HCEC 1CT (cell line): ENCODE results near the gene ITGA11.

Experiments used
- DNase-seq: peaks from one replicate; pipeline ENCODE4 v3.0.0-alpha.2; 2017

Gene ITGA11

DNA sequence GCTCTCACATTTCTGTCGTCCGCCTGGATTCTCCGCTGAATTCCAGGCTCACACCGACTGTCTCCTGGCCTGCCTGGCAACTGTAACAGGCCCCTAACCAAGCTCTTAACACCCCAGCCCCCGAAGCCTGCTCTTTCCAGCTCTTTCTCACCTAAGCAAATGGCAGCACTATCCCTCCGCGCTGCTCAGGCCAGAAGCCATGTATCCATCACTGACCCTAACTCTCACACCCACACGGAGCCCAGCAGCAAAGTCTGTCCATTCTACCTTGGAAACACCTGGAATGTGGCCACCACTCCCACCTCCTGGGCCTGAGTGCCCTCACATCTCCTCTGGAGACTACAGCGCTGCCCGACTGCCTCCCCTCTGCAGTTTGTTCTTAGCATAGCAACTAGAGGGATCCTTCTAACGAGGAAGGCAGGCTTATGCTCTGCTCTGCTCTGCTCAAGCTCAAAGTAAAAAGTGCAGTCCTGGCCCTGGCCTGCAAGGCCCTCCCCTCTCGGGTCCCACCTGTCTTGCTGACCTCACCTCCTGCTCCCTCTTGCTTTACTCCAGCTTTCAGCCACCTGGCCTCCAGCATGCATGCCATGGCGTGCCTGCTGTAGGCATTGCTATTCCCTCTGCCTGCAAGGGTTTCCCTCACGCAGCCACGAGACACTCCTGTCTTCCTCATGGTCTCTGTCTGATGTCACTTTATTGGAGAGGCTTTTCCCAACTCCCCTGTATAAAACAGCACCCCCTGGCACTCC, 127.2 kb downstream of the ITGA11 start:
- no peak for DNase-seq

DNA sequence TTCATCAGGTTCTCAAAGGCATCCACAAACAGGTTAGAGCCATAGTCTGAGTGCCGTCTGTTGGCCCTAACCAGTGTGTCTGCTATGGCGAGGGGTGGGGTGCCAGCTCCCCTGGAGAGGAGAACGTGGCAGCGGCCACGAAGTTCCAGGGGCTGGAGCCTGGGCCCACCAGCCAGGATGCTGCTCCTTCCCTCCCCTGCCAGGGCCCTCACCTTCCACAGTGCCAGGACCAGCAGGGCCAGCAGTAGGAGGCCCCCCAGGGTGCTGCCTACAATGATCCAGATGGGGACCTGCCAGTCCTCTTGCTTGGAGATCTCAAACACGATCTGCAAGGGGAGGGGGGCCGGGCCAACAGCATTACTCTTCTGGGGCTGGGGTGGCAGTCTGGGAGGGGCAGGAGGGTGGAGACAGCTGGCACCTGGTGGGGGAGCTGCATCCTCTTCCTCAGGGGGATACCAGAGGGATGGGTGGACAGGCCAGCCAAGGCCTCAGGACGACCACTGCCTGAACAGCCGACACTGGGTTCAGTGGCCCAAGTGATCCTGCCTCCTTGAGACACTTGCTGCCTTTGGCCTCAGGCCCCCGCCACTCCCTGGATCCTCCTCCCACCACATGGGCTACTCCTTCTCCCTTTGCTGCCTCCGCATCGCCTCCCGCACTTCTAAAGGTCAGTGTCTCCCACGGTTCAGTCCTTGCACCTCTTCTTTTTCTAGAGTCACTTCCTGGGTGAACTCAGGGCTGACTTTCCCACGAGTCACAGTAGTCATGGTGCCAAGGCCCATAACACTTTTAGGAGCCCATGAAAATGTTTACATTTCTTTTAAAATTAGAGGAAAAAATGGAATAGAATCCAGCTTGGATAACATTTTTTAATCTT, 128.2 kb downstream of the ITGA11 start:
- peak; percentile 12 for DNase-seq

DNA sequence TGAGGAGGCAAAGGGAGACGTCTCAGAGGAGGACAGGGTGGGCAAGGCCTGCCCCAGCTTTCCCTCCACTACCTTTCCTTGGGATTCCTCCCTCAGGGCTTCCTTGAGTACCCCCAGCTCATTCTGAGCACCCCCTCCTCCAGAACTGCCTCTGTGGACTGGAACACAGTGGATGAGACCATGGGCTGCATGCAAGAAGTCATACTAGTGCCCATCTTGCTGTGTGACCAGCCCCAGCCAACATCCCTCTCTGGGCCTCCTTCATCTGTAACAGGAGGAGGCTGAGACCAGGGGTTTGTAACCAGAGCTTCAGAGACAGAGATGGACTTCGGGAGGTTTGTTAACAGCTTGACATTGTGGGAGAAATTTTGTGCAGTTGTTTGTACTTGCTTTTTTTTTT, 128.8 kb downstream of the ITGA11 start:
- no peak for DNase-seq

DNA sequence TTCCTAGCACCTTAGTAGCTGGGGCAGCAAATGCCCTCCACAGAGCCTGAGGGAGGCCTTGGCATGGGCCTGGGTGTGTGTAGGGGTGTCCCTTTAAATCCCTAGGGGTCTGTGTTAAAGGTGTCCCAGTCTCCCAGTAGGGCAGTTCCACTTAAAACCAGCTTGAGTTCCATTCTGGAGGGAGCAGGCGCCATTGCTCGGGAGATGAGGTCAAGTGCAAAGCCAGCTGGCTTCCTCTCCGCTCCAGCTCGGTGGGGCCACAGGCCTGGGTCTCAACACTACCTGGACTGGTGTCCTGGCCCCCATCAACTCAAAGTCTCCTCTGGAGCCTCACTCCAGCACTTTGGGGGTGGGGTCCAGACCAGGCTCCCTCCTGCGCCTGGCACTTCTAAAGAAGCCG, 129.2 kb downstream of the ITGA11 start:
- no peak for DNase-seq

DNA sequence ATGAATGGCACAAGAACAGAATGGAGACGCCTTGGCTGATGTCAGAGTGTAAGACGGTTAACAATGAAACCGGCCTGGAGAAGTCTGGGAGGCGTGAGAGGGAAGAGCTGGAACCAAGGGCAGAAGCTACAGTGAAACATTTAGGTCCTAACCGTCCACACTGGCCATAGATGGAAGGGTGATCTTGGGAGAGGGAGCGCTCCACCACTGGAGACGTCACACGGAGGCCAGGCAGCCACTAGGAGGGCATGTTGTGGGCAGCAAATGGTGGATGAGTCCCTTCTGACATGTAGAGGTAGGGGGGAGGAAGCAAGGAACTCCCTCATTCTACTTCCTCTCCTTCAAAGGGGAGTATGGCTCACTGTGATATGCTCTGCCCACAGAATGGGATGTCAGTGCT, 130.7 kb downstream of the ITGA11 start:
- no peak for DNase-seq

DNA sequence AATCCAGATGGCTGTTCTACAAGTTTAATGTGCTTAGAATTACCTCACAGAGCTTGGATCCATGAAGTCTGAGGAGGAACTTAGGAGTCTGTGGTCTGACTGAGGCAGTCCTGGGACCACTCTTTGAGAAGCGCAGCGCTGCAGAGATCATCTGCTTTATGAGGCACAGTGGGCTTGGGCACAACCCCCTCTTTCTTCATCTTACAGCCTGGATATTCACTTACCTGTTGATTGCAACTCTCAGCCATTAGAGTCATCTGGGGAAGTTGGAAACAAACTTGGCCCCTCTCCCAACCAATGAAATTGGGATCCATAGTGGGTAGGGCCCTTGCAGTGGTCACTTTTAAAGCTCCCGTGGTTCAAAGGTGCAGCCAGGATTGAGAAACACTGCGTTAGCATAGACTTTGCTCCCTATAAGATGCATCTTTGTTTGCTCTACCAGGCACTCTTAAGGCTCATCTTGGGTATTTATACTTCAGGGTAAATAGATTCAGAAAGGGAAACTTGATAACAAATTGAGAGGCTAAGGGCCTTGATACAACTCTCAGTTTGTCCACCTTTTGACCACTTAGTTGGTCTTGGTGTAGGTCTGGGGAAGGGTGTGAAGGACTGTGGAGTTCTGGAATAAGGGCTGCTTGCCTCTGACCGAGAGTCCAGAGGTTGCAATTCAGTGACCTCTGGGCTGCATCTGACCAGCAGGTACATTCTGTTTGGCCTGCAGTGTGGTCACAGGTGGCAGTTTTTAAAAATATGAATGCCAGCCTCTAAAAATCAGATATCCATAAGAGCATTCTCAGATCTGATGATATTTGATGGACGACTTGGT, 131.6 kb downstream of the ITGA11 start:
- no peak for DNase-seq

DNA sequence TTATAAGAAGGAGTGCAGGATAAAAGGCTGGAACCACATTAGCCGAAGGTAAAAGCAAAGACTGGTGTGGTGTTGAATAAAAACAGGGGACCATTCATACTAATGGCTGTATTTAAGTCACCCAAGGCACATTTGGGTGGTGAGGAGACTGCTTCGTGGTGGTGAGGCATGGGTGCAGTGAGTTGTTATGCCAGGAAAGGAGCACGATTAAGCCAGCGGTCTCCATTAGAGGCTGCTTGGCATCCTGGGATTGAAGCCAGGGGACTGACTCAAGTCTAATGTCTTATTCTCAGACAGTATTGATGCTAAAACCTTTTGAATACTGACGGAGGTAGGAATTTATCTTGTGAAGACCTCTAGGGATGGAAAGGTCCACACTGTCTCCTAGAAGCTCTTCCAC, 132.5 kb downstream of the ITGA11 start:
- no peak for DNase-seq

DNA sequence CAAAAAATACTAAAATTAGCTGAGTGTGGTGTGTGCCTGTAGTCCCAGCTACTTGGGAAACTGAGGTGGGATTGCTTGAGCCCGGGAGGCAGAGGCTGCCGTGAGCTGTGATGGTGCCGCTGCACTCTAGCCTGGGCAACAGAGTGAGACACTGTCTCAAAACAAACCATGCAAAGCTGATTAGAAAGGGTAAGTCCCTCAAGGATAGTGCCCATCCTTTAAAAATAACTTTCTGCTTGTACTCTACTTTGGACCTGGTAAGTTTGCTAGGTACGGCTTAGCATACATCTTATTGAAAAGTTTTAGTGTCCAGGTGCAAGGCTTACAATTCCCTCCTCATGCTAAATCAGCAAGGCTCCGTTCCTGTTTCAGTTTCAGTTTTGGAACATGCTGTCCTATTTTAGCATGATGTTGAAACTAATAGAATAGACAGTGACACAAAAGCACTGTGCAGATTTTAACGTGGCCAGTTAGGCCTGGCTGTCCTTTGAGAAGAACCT, 133.0 kb downstream of the ITGA11 start:
- DNase-seq = no peak

DNA sequence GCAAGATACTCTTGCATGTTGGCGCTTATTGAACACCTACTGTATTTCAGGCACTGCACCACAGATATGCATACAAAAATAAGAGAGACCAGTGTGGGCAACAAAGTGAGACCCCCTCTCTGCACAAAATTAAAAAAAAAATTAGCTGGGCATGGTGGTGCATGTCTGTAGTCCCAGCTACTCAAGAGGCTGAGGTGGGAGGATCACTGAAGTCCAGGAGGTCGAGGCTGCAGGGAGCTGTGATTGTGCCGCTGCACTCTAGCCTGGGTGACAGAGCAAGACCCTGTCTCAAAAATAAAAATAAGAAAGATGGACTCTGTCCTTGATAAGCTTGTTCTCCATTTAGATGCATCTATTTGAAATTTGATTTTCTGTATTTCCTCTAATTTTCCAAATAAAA, 133.6 kb downstream of the ITGA11 start:
- no peak for DNase-seq

DNA sequence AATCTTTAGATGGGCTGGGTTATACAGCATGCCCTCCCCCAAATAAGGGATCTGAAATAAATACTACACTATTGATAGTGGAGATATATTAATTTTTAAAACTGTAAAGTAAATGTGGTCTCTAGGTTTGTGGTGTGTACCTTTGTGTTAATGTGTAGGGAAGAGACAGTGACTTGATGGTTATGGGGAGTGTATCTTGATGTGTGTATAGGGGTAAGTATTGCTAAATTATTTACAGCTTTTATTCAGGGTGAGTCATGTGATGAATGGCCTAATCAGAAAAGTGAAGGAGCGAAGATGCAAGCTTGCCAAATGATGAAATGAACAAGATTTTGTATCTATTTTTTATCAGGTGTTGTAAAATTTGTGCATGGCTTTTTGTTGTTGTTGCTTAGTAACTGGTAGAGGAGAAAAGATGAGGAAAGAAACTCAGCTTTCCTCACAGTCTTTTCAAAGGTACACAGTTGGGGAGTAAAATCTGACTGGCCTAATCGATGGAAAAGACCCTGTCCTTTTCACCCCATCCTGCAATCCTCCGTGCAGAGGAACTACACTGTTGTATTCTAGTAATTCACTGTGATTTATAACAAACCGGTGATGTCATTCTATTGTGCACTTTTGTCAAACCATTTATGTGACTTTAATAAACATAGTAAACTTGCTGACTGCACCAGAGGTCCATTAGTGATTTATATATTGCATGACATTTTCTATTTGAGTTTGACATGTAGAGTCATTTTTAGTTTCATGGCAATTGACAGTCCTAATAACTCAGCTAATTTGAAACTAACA, 136.8 kb downstream of the ITGA11 start:
- no peak for DNase-seq

DNA sequence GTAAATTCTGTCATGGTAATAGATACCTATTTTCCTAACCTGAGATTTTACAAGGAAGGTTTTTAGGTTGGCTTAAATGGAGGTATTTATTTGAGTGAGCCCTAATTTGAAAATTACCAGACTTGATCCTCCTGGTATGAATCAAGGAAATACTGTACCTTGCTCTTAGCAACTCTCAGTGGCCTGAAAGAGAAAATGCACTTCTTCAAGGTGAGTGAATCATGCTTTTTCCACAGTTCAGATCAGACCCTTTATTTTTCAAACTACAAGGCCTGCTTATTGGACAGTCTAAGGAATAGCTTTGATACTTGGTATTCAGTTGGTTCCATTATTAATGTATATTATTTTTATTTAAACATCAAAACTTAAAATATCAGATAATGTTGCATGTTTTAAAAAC, 139.0 kb downstream of the ITGA11 start:
- DNase-seq = no peak

DNA sequence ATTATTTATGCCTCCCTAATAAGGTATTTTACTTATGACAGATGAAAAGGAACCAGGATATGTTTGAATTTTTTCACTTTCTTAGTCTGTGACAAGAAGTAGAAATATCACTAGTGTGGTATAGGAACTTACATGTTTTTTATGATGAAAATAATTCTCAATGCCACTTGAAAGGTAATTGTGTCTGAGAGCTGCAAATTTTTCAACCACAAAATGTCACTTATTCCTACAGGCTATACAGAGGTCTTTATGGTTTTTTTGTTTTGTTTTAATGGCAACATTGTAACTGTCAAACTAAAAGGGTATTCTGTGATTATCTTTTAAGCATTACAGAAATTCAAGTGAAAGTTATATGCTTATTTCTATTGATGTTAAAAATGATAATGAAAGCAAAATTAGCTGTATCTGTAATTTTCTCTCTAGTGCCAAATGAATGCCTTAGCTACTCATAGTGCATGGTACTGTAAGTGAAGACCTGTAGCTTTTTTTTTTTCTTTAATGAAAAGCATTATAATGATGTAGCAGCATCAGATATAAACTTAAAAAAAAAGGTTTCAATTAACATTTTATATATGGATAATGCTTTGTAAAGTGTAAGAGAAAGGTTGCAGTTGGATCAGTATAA, 139.7 kb downstream of the ITGA11 start:
- DNase-seq = no peak

DNA sequence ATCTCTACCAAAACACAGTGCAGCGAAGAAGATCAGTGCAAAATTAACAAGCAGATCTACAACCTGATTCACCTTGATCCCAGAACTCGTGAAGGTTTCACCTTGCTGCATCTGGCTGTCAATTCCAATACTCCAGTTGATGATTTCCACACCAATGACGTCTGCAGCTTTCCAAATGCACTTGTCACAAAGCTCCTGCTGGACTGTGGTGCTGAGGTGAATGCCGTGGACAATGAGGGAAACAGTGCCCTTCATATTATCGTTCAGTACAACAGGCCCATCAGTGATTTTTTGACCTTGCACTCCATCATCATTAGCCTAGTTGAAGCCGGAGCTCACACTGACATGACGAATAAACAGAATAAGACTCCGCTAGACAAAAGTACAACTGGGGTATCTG, 141.2 kb downstream of the ITGA11 start:
- no peak for DNase-seq

DNA sequence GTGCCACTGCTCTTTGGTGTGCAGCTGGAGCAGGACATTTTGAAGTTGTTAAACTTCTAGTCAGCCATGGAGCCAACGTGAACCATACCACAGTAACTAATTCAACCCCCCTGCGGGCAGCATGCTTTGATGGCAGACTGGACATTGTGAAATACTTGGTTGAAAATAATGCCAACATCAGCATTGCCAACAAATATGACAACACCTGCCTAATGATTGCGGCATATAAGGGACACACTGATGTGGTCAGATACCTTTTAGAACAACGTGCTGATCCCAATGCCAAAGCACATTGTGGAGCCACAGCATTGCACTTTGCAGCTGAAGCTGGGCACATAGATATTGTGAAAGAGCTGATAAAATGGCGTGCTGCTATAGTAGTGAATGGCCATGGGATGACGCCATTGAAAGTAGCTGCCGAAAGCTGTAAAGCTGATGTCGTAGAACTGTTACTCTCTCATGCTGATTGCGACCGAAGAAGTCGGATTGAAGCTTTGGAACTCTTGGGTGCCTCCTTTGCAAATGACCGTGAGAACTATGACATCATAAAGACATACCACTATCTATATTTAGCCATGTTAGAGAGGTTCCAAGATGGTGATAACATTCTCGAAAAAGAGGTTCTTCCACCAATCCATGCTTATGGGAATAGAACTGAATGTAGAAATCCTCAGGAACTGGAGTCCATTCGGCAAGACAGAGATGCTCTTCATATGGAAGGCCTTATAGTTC, 142.2 kb downstream of the ITGA11 start:
- DNase-seq = no peak

DNA sequence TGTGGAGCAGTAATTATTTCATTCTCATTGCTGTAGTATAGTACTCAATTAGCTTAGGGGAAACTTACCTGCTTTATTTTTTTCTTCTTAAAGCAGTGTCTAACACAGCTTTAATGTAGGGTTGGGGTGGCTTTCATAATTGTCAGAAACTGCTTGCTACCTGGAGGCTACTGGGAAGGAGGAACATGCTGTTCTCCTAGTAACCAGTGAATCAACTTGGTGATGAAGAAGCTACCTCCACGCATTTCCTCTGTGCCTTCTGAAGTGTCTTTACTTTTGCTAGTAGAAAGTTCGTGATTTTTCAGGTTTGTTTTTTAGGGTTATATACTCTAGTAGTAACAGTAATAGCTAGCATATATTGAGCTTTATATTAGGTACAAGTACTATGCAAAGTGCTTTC, 142.9 kb downstream of the ITGA11 start:
- DNase-seq = no peak

DNA sequence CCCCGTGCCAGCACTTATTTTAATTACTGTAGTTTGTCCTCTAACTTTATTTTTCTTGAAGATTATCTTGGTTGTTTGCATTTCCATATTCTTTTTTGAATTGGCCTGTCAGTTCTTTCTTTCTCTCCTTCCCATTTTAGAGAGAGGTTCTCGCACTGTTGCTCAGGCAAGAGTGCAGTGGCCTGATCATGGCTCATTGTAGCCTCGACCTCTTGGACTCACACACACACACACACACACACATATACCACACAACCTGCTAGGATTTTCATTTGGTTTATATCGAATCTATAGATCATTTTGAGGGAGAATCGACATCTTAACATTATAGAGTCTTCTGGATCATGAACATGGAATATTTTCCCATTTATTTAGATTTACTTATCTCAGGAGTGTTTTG, 145.7 kb downstream of the ITGA11 start:
- DNase-seq = no peak

DNA sequence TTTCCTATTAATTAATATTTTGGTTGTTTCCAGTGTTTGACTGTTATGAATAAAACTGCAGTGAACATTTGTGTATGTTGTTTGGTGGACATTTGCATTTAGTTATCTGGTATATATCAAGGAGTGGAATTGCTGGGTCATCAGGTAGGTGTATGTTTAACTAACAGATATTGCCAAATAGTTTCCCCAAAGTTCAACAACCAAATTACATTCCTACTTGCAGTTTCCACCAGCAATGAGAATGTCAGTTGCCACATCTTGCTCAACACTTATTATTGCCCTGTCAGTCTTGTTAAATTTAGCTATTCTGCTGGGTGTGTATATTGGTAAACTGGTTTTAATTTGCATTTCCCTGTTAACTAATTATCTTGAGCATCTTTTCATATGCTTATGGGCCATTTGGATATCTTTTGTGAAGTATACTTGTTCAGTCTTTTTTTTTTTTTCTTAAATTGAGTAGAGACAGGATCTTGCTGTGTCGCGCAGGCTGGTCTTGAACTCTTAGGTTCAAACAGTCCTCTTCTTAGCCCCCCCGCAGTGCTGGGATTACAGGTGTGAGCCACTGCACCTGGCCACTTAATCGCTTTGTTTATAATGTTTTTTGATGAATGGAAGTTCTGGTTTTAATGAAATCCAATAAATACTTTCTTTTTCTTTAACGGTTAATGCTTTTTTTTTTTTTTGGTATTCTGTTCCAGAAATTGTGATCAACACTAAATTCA, 146.5 kb downstream of the ITGA11 start:
- DNase-seq = no peak

DNA sequence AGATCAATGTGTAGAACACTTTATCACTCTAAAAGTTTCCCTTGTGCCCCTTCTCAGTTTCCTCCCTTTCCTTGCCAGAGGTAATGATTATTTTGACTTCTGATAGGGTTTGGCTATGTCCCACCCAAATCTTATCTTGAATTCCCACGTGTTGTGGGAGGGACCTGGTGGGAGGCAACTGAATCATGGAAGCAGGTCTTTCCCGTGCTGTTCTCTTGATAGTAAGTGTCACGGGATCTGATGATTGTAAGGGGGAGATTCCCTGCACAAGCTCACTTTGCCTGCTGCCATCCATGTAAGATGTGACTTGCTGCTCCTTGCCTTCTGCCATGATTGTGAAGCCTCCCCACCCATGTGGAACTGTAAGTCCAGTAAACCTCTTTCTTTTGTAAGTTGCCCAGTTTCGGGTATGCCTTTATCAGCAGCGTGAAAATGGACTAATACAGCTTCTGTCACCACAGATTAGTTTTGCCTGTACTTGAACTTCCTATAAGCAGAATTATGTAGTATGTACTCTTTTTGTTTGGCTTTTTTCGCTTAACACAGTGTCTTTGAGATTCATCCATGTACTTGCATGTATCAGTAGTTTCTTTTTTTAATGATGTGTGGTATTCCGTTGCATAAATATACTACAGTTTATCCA, 147.2 kb downstream of the ITGA11 start:
- no peak for DNase-seq

DNA sequence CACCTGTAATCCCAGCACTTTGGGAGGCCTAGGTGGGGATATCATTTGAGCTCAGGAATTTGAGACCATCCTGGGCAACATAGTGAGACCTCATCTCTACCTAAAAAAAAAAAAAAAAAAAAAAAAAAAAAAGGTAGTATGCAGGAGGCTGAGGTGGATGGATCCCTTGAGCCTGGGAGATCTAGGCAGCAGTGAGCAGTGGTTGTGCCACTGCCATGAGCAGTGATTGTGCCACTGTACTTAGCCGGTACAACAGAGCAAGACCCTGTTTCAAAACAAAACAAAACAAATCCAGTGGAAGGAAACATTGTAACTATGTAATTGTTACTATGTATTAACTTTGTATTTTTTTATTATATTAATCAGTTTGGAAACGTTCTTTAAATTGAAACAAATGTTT, 148.6 kb downstream of the ITGA11 start:
- DNase-seq = no peak

DNA sequence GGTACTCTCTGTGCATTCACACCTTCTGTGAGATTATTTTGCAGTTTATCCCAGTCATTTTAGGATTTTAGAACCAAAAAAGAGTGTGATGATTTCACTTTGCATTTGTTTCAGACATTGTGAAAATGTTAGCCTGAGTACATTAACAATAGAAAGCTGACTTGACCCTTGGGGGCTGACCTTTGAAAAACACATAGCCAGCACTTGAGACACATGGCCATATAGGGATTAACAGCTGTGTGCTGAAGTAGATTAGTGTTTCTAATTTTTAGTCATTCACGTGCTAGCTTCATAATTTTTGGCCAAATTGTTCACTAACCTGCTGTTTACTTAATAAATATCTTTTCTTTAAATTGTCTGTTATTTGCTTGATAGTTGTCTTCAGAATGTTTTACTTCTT, 151.0 kb downstream of the ITGA11 start:
- DNase-seq = no peak
